Heart right ventricle (tissue), 16 donors: ENCODE data around the gene GHRH. TPM values are rescaled to one million over a fixed set of nuclear protein-coding genes. Genes with fewer than 3 reads are reported as not detected.

Experiments used
- ATAC-seq, 8 donors: fragments of 200-7000 bp; cut with Tn5 transposase; one replicate each; pipeline ENCODE4 v1.9.1; 2020; ENCODE audit warnings: mild to moderate bottlenecking in 8 of 8, moderate library complexity in 8 of 8, moderate number of reproducible peaks in 1 of 8
- DNase-seq, 2 donors: peaks; one replicate each; pipeline ENCODE4 v3.0.0-alpha.2; 2020
- H3K27ac ChIP-seq, 10 donors: fragments of 200-600 bp; sonication (generic) in 2 of 10; one replicate each; pipeline versions ENCODE4 v1.5.0 to v1.8.0; 2020 to 2022; ENCODE audit warnings: mild to moderate bottlenecking in 3 of 10
- H3K27me3 ChIP-seq, 7 donors: fragments of 200-600 bp; one replicate each; pipeline ENCODE4 v1.8.0; 2021 to 2022; ENCODE audit warnings: mild to moderate bottlenecking in 2 of 7
- H3K36me3 ChIP-seq, 9 donors: fragments of 200-600 bp; sonication (generic) in 1 of 9; one replicate each; pipeline versions ENCODE4 v1.5.0 to v1.8.0; 2020 to 2022; ENCODE audit warnings: mild to moderate bottlenecking in 2 of 9
- H3K4me1 ChIP-seq, 9 donors: fragments of 200-600 bp; sonication (generic) in 1 of 9; one replicate each; pipeline versions ENCODE4 v1.5.0 to v1.8.0; 2020 to 2022; ENCODE audit warnings: mild to moderate bottlenecking in 4 of 9
- H3K4me3 ChIP-seq, 10 donors: fragments of 200-600 bp; sonication (generic) in 2 of 10; one replicate each; pipeline versions ENCODE4 v1.5.0 to v1.8.0; 2020 to 2022; ENCODE audit warnings: mild to moderate bottlenecking in 7 of 10, moderate library complexity in 2 of 10
- H3K9me3 ChIP-seq, 11 donors: fragments of 200-600 bp in 10 of 11; sonication (generic) in 2 of 11; one replicate each; pipeline versions ENCODE4 v1.5.0 to v1.8.0; 2013 to 2022; ENCODE audit warnings: mild to moderate bottlenecking in 2 of 11, control low read depth in 1 of 11, moderate library complexity in 1 of 11
- WGBS, 2 donors: extraction: QIAGEN DNeasy Blood & Tissue Kit; methylation state at CpG; one replicate each; pipeline ENCODE4 v1.1.7; 2013; ENCODE audit warnings: inconsistent platforms in 1 of 2; 5-methylcytosine and 5-hydroxymethylcytosine counted together
- intact Hi-C, 10 donors: fragments of 100-400 bp; cut with DNase I; formaldehyde crosslinking; loops; one replicate each; pipeline versions ENCODE4 v1.11.1 to v1.14.2; 2022
- polyA plus RNA-seq, 2 donors: library from polyadenylated mRNA; stranded (reverse); fragments of 200-250 nt; gene quantifications; one replicate each; pipeline ENCODE4 v1.2.3, GENCODE V29; 2013
- total RNA-seq, 10 donors: library from RNA; stranded (reverse); fragmentation: NEBNext Ultra II Directional in 3 of 10; extraction: Animal tissue kit (Norgen Biotek cat#: 25700) in 3 of 10; gene quantifications; one replicate each; pipeline versions ENCODE4 v1.2.1 to v1.2.4, GENCODE V29; 2021 to 2023
- TF ChIP-seq, protein P1 (sequence below), 9 donors: fragments of 200-600 bp; sonication (generic) in 2 of 9; IDR thresholded peaks; one replicate each; pipeline versions ENCODE4 v1.5.0 to v1.8.0; 2021 to 2022; ENCODE audit warnings: antibody characterized with exemption in 9 of 9, mild to moderate bottlenecking in 5 of 9, moderate library complexity in 1 of 9
- donor health status: Arrhythmogenic right ventricular cardiomyopathy.
- donor health status: ischemic (EF 13 %, LVEDD 7.1; RV severe dilation, severe dysfunction).
- donor health status: healthy with polysubstance abuse.
- donor health status: DM: no; HTN: yes; CAD: no.
- donor health status: DM: no; HTN: no; CAD: no.
- donor health status: ischemic (EF 25% LVEDD 6.9; RV normal size, moderate dysfunction).
- donor health status: ischemic (EF 25% LVEDD 5.7; RV mildly dilated, moderate dysfunction).
- donor health status: healthy.
- donor health status: DM: yes; HTN: yes; CAD: no.
- donor health status: Ischemic cardiomyopathy.
- donor health status: ischemic (EF 35%, LVEDD 5.7; RV mildly dilated, moderate dysfunction).
- donor health status: nonischemic (EF 11% LVEDD 7.7; RV severe dilation, severe dysfunction).
- donor health status: DM: yes; HTN: yes; CAD: no.
- donor health status: PGD.
- donor health status: ischemic (EF 29% LVEDD 5.4; RV normal size, mild dysfunction).
- donor health status: nonischemic (EF 23%, LVEDD 6.1; RV moderate dilation, normal function).

Gene GHRH
- total and polyA plus RNA-seq, 12 donors, result 0.85 to 2.5 (median 1.8) TPM; not detected in 9

DNA sequence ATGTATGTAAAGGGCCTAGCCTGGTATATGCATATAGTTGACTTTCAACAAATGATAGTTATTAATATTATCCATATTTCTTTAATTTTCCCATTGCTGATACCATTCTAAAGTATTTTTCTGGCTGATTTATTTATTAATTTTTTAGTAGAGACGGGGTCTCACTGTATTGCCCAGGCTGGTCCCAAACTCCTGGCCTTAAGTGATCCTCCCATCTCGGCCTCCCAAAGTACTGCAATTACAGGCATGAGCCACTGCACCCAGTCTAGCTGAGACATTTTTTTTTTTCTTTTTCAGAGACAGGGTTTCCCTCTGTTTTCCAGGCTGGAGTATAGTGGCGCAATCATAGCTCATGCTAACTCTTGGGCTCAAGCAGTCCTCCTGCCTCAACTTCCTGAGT lies 52.4 kb downstream of the GHRH start:
- DNase-seq (no peak), ATAC-seq (no peak)
- TF ChIP-seq, protein P1, sequence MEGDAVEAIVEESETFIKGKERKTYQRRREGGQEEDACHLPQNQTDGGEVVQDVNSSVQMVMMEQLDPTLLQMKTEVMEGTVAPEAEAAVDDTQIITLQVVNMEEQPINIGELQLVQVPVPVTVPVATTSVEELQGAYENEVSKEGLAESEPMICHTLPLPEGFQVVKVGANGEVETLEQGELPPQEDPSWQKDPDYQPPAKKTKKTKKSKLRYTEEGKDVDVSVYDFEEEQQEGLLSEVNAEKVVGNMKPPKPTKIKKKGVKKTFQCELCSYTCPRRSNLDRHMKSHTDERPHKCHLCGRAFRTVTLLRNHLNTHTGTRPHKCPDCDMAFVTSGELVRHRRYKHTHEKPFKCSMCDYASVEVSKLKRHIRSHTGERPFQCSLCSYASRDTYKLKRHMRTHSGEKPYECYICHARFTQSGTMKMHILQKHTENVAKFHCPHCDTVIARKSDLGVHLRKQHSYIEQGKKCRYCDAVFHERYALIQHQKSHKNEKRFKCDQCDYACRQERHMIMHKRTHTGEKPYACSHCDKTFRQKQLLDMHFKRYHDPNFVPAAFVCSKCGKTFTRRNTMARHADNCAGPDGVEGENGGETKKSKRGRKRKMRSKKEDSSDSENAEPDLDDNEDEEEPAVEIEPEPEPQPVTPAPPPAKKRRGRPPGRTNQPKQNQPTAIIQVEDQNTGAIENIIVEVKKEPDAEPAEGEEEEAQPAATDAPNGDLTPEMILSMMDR (IDR thresholded peaks at IDR 0.05), result no peak
- intact Hi-C loops, result loop anchor here in 2 of 10 donors (10.0 kb wide), 2 partner anchors 56 to 176 kb away; partner anchors contain the start of gene GHRH (in 1 of the 2)
- Histone ChIP-seq H3K4me3 (no peak overlapping the region), H3K36me3 (peaks cover 3 to 100% (median 73%) of the 10 kb centered on the region in 9 donors), H3K9me3 (no peaks in the 10 kb centered on the region), H3K27ac (no peak overlapping the region), H3K27me3 (no peaks in the 10 kb centered on the region), H3K4me1 (peaks cover 0 to 6% (median 0%) of the 10 kb centered on the region in 9 donors)
- WGBS, 2 donors, result 98 to 99% methylated on average over 3 of the region's 3 CpGs

GRCh38 chr20:37207171-37207570 lies 54.4 kb downstream of the GHRH start:
- DNase-seq (no peak), ATAC-seq (peak in 1 of 8 donors; percentile 9)
- intact Hi-C loops, result loop anchor here in 2 of 10 donors (10.0 kb wide), 2 partner anchors 58 to 178 kb away; partner anchors contain the start of gene GHRH (in 1 of the 2)
- Histone ChIP-seq H3K4me1 (peaks cover 0 to 7% (median 1%) of the 10 kb centered on the region in 9 donors), H3K4me3 (no peak overlapping the region), H3K36me3 (peaks cover 7 to 100% (median 63%) of the 10 kb centered on the region in 9 donors), H3K27ac (no peak overlapping the region), H3K9me3 (no peaks in the 10 kb centered on the region), H3K27me3 (no peaks in the 10 kb centered on the region)
- 73 to 82% methylated on average over 11 of the region's 11 CpGs for WGBS, 2 donors
- TF ChIP-seq, protein P1 (IDR thresholded peaks at IDR 0.05), result no peak

DNA sequence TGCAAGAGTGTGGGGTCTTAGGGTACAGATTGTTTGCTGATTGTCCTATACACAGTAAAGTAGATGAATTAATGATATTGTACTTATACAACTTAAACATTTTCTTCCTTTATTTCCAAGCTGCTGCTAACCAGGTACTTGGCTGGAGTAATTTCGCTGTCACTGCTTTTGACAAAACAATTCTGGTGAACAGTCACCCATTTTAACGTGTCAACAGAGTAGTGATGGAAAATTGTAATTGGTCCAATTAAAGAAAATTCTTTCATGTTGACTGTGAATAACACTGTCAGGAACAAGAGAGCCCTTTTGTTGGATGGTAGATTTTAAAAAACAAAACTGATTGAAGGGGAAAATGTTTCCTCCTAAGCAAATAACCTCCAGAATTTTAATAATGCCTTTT lies 55.8 kb downstream of the GHRH start:
- no peak for DNase-seq
- 63 to 70% methylated on average over 2 of the region's 2 CpGs for WGBS, 2 donors
- intact Hi-C loops, result loop anchor here in 2 of 10 donors (10.0 kb wide), 2 partner anchors 59 to 179 kb away; partner anchors contain the start of gene GHRH (in 1 of the 2)
- TF ChIP-seq, protein P1 (IDR thresholded peaks at IDR 0.05), result no peak
- peaks cover 7 to 100% (median 56%) of the 10 kb centered on the region in 9 donors for H3K36me3 ChIP-seq
- no peak overlapping the region for H3K27ac ChIP-seq
- no peaks in the 10 kb centered on the region for H3K27me3 ChIP-seq
- ATAC-seq, result no peak
- no peak overlapping the region for H3K4me3 ChIP-seq
- peaks cover 0 to 11% (median 6%) of the 10 kb centered on the region in 9 donors for H3K4me1 ChIP-seq
- no peaks in the 10 kb centered on the region for H3K9me3 ChIP-seq

DNA sequence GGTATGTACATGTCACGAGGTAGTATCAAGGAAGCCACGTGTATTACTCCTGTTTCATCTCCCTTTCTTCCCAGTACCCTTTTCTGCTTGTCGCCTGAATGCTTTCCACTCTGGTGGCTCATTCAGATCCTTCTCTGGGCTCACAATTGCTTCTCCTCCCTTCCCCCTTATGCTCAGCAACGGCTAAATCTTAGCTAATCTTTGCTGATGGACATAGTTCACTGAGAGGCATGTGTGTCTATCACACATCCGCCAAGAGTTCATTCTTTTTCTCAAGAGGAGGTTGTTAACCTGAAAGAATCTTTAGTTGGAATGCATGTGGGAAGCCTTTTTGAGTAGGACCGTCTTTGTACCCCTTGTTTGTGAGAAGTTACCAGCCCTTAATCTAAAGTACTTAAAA lies 56.5 kb downstream of the GHRH start:
- H3K27ac ChIP-seq, result no peak overlapping the region
- intact Hi-C loops, result loop anchor here in 2 of 10 donors (10.0 kb wide), 2 partner anchors 60 to 180 kb away; partner anchors contain the start of gene GHRH (in 1 of the 2)
- 65 to 78% methylated on average over 6 of the region's 6 CpGs for WGBS, 2 donors
- no peak overlapping the region for H3K4me3 ChIP-seq
- ATAC-seq, result no peak
- TF ChIP-seq, protein P1 (IDR thresholded peaks at IDR 0.05), result no peak
- no peaks in the 10 kb centered on the region for H3K27me3 ChIP-seq
- peaks cover 0 to 11% (median 6%) of the 10 kb centered on the region in 9 donors for H3K4me1 ChIP-seq
- no peak for DNase-seq
- no peaks in the 10 kb centered on the region for H3K9me3 ChIP-seq
- peaks cover 7 to 100% (median 53%) of the 10 kb centered on the region in 9 donors for H3K36me3 ChIP-seq
